Transverse colon (tissue), 4 donors: ENCODE results near the gene BPGM. TPM values are rescaled to one million over a fixed set of nuclear protein-coding genes. Genes with fewer than 3 reads are reported as not detected.
A peak's percentile ranks its signal among the peaks of the same experiment; 100 is the strongest.

Source experiments
- DNase-seq: peaks from one replicate; pipeline ENCODE4 v3.0.0-alpha.2; 2019
- H3K27ac ChIP-seq, 4 donors: fragments of 200-600 bp; sonication (generic); 2 replicates each; pipeline ENCODE4 v1.5.1; 2016 to 2018; ENCODE audit warnings: inconsistent platforms in 4 of 4
- H3K27me3 ChIP-seq: fragments of 200-600 bp; sonication (generic); 2 replicates; pipeline ENCODE4 v1.5.1; 2017; ENCODE audit warnings: inconsistent platforms
- H3K36me3 ChIP-seq, 4 donors: fragments of 200-600 bp; sonication (generic); 2 replicates each; pipeline ENCODE4 v1.5.1; 2017 to 2019; ENCODE audit warnings: inconsistent platforms in 4 of 4
- H3K4me1 ChIP-seq, 4 donors: fragments of 200-600 bp; sonication (generic); 2 replicates each; pipeline ENCODE4 v1.5.1; 2017 to 2020; ENCODE audit warnings: inconsistent platforms in 4 of 4
- H3K4me3 ChIP-seq, 4 donors: fragments of 200-600 bp; sonication (generic); 1 replicate in 1 of 4; 2 replicates in 3 of 4; pipeline versions ENCODE4 v1.5.1 to v1.6.1; 2017 to 2019; ENCODE audit warnings: inconsistent platforms in 4 of 4
- H3K9me3 ChIP-seq, 2 donors: fragments of 200-600 bp; sonication (generic); 2 replicates each; pipeline ENCODE4 v1.5.1; 2017 to 2019; ENCODE audit warnings: inconsistent platforms in 2 of 2
- CTCF ChIP-seq, 5 experiments: fragments of 200-600 bp in 3 of 5; fragments of 450-650 bp in 2 of 5; sonication (generic) in 3 of 5; IDR thresholded peaks; 1 replicate in 2 of 5; 2 replicates in 3 of 5; pipeline ENCODE4 v1.5.1; 2016 to 2017; ENCODE audit warnings: antibody characterized with exemption in 5 of 5, inconsistent platforms in 3 of 5, mild to moderate bottlenecking in 2 of 5, moderate library complexity in 1 of 5
- EP300 ChIP-seq: sonication (generic); formaldehyde crosslinking; IDR thresholded peaks from one replicate; pipeline ENCODE4 v1.6.1; 2017; ENCODE audit warnings: antibody characterized with exemption, low read depth
- POLR2A ChIP-seq: fragments of 450-650 bp; IDR thresholded peaks from one replicate; pipeline ENCODE4 v1.6.1; 2016; ENCODE audit warnings: antibody characterized with exemption, mild to moderate bottlenecking, moderate library complexity
- POLR2AphosphoS5 ChIP-seq, 3 donors: sonication (generic); formaldehyde crosslinking; IDR thresholded peaks; one replicate each; pipeline ENCODE4 v1.6.1; 2016; ENCODE audit warnings: antibody characterized with exemption in 3 of 3
- WGBS, 2 donors: methylation state at CpG; one replicate each; pipeline ENCODE4 v1.1.5; 2018; ENCODE audit warnings: low coverage in 1 of 2; 5-methylcytosine and 5-hydroxymethylcytosine counted together
- in situ Hi-C, 4 donors: fragments of 200-750 bp; cut with MboI; loops; one replicate each; pipeline versions ENCODE4 v1.15.0 to v1.15.1; 2017; ENCODE audit warnings: low sequenced_read_pairs in 3 of 4, low pct_ligation_motif_present in 1 of 4, low pct_unique_long_range_greater_than_20kb in 1 of 4
- intact Hi-C: fragments of 100-400 bp; cut with DNase I; formaldehyde crosslinking; loops from one replicate; pipeline ENCODE4 v1.15.1; 2023; ENCODE audit warnings: low total_unique reads
- total RNA-seq, 4 donors: library from RNA; depleted of rRNA; stranded (reverse); fragments of >200 nt; gene quantifications; one replicate each; pipeline ENCODE4 v1.1.0, GENCODE V29; 2016

The BPGM gene
- total RNA-seq, 4 donors from 2014 or later, result 0.40 to 13.2 (median 7.2) TPM

DNA sequence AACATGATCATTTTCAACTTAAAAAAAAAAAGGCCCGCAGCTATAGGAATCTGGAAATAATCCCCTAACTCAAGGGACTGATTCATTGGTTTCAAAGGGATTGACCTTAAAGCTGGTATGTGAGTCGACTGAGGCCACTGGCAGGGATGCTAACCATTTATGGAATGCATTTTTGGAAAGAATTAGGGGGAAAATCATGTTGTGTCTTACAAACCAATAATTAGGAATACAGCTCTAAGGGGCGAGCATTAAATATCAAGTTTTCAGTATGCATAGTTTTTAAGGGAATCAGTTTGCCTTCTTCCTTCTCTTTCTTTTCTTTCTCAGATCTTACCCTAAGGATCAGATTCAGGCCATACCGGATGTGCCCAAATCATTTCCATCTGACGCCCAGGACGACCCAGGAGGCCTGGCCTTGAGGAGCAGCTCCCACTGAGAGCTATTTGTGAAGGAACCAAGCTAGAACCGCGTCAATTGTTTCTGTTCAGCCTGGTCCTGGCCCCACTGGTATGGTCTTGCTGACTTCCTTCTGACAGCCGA lies 48.7 kb downstream of the BPGM start:
- in situ Hi-C loops (loop anchor here in 1 of 4 donors (25.0 kb wide), 2 partner anchors 267 to 467 kb away; partner anchors contain the start of gene CYREN), intact Hi-C loops (loop anchor here (5.0 to 10.0 kb wide), 3 partner anchors 49 to 1417 kb away; no protein-coding TSS in a partner anchor)
- Histone ChIP-seq H3K27me3 (no peaks in the 10 kb centered on the region), H3K36me3 (no peaks in the 10 kb centered on the region), H3K4me3 (no peak overlapping the region), H3K9me3 (no peaks in the 10 kb centered on the region), H3K27ac (peak overlapping the region in 2 of 4 donors; percentile 27 to 35), H3K4me1 (peaks cover 0 to 6% (median 5%) of the 10 kb centered on the region in 4 donors)
- 73 to 90% methylated on average over 6 to 9 of the region's 9 CpGs for WGBS, 2 donors
- TF ChIP-seq EP300 (no peak), POLR2AphosphoS5 (IDR thresholded peaks at IDR 0.05) (no peak), POLR2A (no peak), CTCF (IDR thresholded peaks at IDR 0.05) (no peak)
- DNase-seq, result no peak

GRCh38 chr7:134696261-134696660 lies 49.6 kb downstream of the BPGM start:
- intact Hi-C loops (loop anchor here (5.0 to 10.0 kb wide), 3 partner anchors 49 to 1416 kb away; no protein-coding TSS in a partner anchor), in situ Hi-C loops (loop anchor here in 1 of 4 donors (25.0 kb wide), 2 partner anchors 266 to 466 kb away; partner anchors contain the start of gene CYREN)
- Histone ChIP-seq H3K27ac (no peak overlapping the region), H3K36me3 (no peaks in the 10 kb centered on the region), H3K27me3 (no peaks in the 10 kb centered on the region), H3K4me1 (peaks cover 0 to 6% (median 2%) of the 10 kb centered on the region in 4 donors), H3K4me3 (no peak overlapping the region), H3K9me3 (no peaks in the 10 kb centered on the region)
- WGBS, 2 donors, result 54 to 60% methylated on average over 1 to 5 of the region's 5 CpGs
- no peak for DNase-seq
- TF ChIP-seq CTCF (IDR thresholded peaks at IDR 0.05) (no peak), POLR2AphosphoS5 (IDR thresholded peaks at IDR 0.05) (no peak), EP300 (no peak), POLR2A (no peak)

- in situ Hi-C loops (loop anchor here in 1 of 4 donors (25.0 kb wide), 2 partner anchors 265 to 465 kb away; partner anchors contain the start of gene CYREN), intact Hi-C loops (loop anchor here (5.0 to 10.0 kb wide), 3 partner anchors 47 to 1415 kb away; no protein-coding TSS in a partner anchor)
- peaks cover 0 to 2% (median 0%) of the 10 kb centered on the region in 4 donors for H3K4me1 ChIP-seq
- no peak overlapping the region for H3K4me3 ChIP-seq
- TF ChIP-seq CTCF (IDR thresholded peaks at IDR 0.05) (no peak), POLR2AphosphoS5 (IDR thresholded peaks at IDR 0.05) (no peak), EP300 (no peak), POLR2A (no peak)
- WGBS, 2 donors, result 87% methylated on average over 3 of the region's 3 CpGs
- no peaks in the 10 kb centered on the region for H3K36me3 ChIP-seq
- no peaks in the 10 kb centered on the region for H3K9me3 ChIP-seq
- H3K27ac ChIP-seq, result no peak overlapping the region
- H3K27me3 ChIP-seq, result no peaks in the 10 kb centered on the region
- no peak for DNase-seq
These were observed 50.7 kb downstream of the BPGM start for GRCh38 chr7:134697205-134697886.

- TF ChIP-seq EP300 (no peak), POLR2AphosphoS5 (IDR thresholded peaks at IDR 0.05) (no peak)
- no peak for DNase-seq
- intact Hi-C loops, result loop anchor here (5.0 to 10.0 kb wide), 3 partner anchors 46 to 1414 kb away; no protein-coding TSS in a partner anchor
- Histone ChIP-seq H3K9me3 (no peaks in the 10 kb centered on the region), H3K36me3 (no peaks in the 10 kb centered on the region), H3K4me1 (peaks cover 0 to 6% (median 0%) of the 10 kb centered on the region in 4 donors), H3K4me3 (no peak overlapping the region), H3K27me3 (no peaks in the 10 kb centered on the region), H3K27ac (no peak overlapping the region)
- WGBS, 2 donors, result 97 to 100% methylated on average over 1 of the region's 1 CpG
- in situ Hi-C loops, result loop anchor here in 1 of 4 donors (25.0 kb wide), 2 partner anchors 264 to 464 kb away; partner anchors contain the start of gene CYREN
These were observed 51.8 kb downstream of the BPGM start for GRCh38 chr7:134698481-134698880.
